Gastrocnemius medialis (tissue), 4 donors: ENCODE results near the gene CNTNAP1. TPM values are rescaled to one million over a fixed set of nuclear protein-coding genes. Genes with fewer than 3 reads are reported as not detected.

Experiments used
- ATAC-seq, 2 donors: fragments of 150-250 bp; one replicate each; pipeline ENCODE4 v1.9.1; 2016
- DNase-seq, 2 donors: peaks; one replicate each; pipeline ENCODE4 v3.0.0-alpha.2; 2019
- H3K27ac ChIP-seq, 4 donors: fragments of 200-600 bp; sonication (generic); 1 replicate in 1 of 4; 2 replicates in 3 of 4; pipeline ENCODE4 v1.5.1; 2016 to 2018; ENCODE audit warnings: mild to moderate bottlenecking in 2 of 4, moderate library complexity in 1 of 4
- H3K27me3 ChIP-seq, 3 donors: fragments of 200-600 bp; sonication (generic) in 2 of 3; 1 replicate in 1 of 3; 2 replicates in 2 of 3; pipeline versions ENCODE4 v1.5.1 to v1.6.0; 2016 to 2019; ENCODE audit warnings: mild to moderate bottlenecking in 1 of 3, moderate library complexity in 1 of 3
- H3K36me3 ChIP-seq, 2 donors: fragments of 200-600 bp; sonication (generic) in 1 of 2; one replicate each; pipeline ENCODE4 v1.5.1; 2017 to 2018
- H3K4me1 ChIP-seq, 2 donors: fragments of 200-600 bp; sonication (generic) in 1 of 2; one replicate each; pipeline ENCODE4 v1.5.1; 2016 to 2017; ENCODE audit warnings: mild to moderate bottlenecking in 2 of 2
- H3K4me3 ChIP-seq, 4 donors: fragments of 200-600 bp; sonication (generic) in 3 of 4; 1 replicate in 1 of 4; 2 replicates in 3 of 4; pipeline ENCODE4 v1.5.1; 2016 to 2019; ENCODE audit warnings: mild to moderate bottlenecking in 2 of 4
- H3K9me3 ChIP-seq, 3 donors: fragments of 200-600 bp; sonication (generic) in 2 of 3; 1 replicate in 1 of 3; 2 replicates in 2 of 3; pipeline ENCODE4 v1.5.1; 2016 to 2019
- POLR2A ChIP-seq, 2 donors: fragments of 450-650 bp; IDR thresholded peaks; one replicate each; pipeline ENCODE4 v1.6.1; 2017; ENCODE audit warnings: antibody characterized with exemption in 2 of 2, mild to moderate bottlenecking in 2 of 2, moderate library complexity in 2 of 2
- in situ Hi-C, 4 donors: fragments of 200-750 bp; cut with MboI; loops; one replicate each; pipeline versions ENCODE4 v1.15.0 to v1.8.0; 2017; ENCODE audit warnings: low sequenced_read_pairs in 4 of 4
- intact Hi-C: fragments of 100-400 bp; cut with DNase I; formaldehyde crosslinking; loops from one replicate; pipeline ENCODE4 v1.15.1; 2023; ENCODE audit warnings: low total_unique reads
- total RNA-seq, 4 donors: library from RNA; depleted of rRNA; stranded (reverse); fragments of >200 nt; gene quantifications; one replicate each; pipeline versions ENCODE4 v1.1.0 to v1.2.3, GENCODE V29; 2016
- TF ChIP-seq, protein P1 (sequence below), 5 experiments: fragments of 450-650 bp in 3 of 5; fragments of 200-600 bp in 2 of 5; sonication (generic) in 2 of 5; IDR thresholded peaks in 4 of 5; conservative IDR thresholded peaks in 1 of 5; 1 replicate in 4 of 5; 2 replicates in 1 of 5; pipeline ENCODE4 v1.5.1; 2016 to 2019; ENCODE audit warnings: antibody characterized with exemption in 5 of 5, mild to moderate bottlenecking in 3 of 5, moderate library complexity in 3 of 5

The CNTNAP1 gene
- total RNA-seq, 4 donors from 2014 or later: 0.22 to 0.41 (median 0.40) TPM

GRCh38 chr17:42686520-42687128 lies 4.3 kb downstream of the CNTNAP1 start:
- Histone ChIP-seq H3K4me1 (peaks cover 21 to 23% of the 10 kb centered on the region in 2 donors), H3K36me3 (no peaks in the 10 kb centered on the region), H3K4me3 (no peak overlapping the region), H3K9me3 (no peaks in the 10 kb centered on the region), H3K27ac (no peak overlapping the region), H3K27me3 (no peaks in the 10 kb centered on the region)
- in situ Hi-C loops: loop anchor here in 3 of 4 donors (10.0 to 25.0 kb wide), 2 partner anchors 99 to 102 kb away; partner anchors contain the start of gene PSMC3IP (in 2 of the 3)
- intact Hi-C loops: no loop called here
- ATAC-seq (no peak), DNase-seq (no peak)
- TF ChIP-seq, protein P1, sequence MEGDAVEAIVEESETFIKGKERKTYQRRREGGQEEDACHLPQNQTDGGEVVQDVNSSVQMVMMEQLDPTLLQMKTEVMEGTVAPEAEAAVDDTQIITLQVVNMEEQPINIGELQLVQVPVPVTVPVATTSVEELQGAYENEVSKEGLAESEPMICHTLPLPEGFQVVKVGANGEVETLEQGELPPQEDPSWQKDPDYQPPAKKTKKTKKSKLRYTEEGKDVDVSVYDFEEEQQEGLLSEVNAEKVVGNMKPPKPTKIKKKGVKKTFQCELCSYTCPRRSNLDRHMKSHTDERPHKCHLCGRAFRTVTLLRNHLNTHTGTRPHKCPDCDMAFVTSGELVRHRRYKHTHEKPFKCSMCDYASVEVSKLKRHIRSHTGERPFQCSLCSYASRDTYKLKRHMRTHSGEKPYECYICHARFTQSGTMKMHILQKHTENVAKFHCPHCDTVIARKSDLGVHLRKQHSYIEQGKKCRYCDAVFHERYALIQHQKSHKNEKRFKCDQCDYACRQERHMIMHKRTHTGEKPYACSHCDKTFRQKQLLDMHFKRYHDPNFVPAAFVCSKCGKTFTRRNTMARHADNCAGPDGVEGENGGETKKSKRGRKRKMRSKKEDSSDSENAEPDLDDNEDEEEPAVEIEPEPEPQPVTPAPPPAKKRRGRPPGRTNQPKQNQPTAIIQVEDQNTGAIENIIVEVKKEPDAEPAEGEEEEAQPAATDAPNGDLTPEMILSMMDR (IDR thresholded peaks at IDR 0.05 in 4 of 5, conservative IDR thresholded peaks at IDR 0.05 in 1 of 5): no peak

DNA sequence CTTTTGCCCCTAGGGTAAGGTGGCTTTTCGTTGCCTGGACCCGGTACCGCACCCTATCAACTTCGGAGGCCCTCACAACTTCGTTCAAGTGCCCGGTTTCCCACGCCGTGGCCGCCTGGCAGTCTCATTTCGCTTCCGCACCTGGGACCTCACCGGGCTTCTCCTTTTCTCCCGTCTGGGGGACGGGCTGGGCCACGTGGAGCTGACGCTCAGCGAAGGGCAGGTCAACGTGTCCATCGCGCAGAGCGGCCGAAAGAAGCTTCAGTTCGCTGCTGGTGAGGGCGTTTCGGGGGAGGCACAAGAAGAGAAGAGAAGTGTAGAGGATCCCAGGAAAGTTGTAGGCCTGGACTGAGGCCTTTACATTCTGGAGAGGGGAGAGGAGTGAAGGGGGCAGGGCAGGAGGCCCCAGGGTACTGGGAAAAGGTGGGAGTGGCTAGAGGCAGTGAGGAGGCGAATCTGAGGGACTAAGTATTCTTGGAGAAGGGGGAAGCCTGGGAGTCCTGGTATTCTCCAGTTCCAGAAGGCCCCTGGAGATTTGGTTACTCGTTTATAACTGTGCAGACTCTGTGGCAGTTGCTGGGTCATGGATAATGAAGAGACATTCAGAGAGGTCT lies 5.5 kb downstream of the CNTNAP1 start:
- no peak for ATAC-seq
- no peak for TF ChIP-seq POLR2A (IDR thresholded peaks at IDR 0.05)
- TF ChIP-seq, protein P1 (IDR thresholded peaks at IDR 0.05 in 4 of 5, conservative IDR thresholded peaks at IDR 0.05 in 1 of 5): no peak
- intact Hi-C loops (no loop called here), in situ Hi-C loops (loop anchor here in 3 of 4 donors (10.0 to 25.0 kb wide), 2 partner anchors 101 to 103 kb away; partner anchors contain the start of gene PSMC3IP (in 2 of the 3))
- Histone ChIP-seq H3K4me1 (peaks cover 11 to 15% of the 10 kb centered on the region in 2 donors), H3K4me3 (no peak overlapping the region), H3K36me3 (no peaks in the 10 kb centered on the region), H3K27ac (no peak overlapping the region), H3K27me3 (no peaks in the 10 kb centered on the region), H3K9me3 (no peaks in the 10 kb centered on the region)
- no peak for DNase-seq

DNA sequence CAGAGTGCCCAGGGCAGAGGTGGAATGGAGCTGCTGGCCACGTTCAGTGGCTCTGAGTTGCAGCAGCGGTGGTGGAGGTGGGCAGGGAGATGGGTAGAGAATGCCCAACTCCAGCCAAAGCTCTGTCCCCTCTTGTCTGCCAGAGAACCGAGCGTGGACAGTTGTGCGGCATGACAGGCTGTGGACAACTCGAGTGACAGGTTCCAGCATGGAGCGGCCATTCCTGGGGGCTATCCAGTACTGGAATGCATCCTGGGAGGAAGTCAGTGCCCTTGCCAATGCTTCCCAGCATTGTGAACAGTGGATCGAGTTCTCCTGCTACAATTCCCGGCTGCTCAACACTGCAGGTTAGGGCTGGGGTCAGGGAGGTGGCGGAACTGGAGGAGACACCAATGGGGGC lies 8.3 kb downstream of the CNTNAP1 start:
- in situ Hi-C loops: loop anchor here in 2 of 4 donors (25.0 kb wide), 1 partner anchor 103 kb away; the partner anchor contains the start of gene PSMC3IP (in 2 of the 2)
- intact Hi-C loops: no loop called here

DNA sequence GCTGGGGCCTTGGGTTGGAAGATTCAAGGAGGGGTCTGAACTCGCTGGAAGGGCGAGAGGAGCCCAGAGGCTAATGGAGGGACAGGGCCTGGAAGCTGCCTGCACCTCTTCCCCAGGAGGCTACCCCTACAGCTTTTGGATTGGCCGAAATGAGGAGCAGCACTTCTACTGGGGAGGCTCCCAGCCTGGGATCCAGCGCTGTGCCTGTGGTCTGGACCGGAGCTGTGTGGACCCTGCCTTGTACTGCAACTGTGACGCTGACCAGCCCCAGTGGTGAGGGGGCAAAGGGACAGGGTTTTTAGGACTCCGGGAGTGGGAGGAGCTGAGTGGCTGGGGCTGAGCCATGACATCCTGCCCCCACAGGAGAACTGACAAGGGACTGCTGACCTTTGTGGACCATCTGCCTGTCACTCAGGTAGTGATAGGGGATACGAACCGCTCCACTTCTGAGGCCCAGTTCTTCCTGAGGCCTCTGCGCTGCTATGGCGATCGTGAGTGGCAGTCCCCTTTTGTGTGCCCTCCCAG lies 8.8 kb downstream of the CNTNAP1 start:
- Histone ChIP-seq H3K4me1 (no peaks in the 10 kb centered on the region), H3K9me3 (no peaks in the 10 kb centered on the region), H3K36me3 (no peaks in the 10 kb centered on the region), H3K4me3 (no peak overlapping the region), H3K27me3 (no peaks in the 10 kb centered on the region), H3K27ac (no peak overlapping the region)
- DNase-seq: no peak
- no peak for ATAC-seq
- in situ Hi-C loops: loop anchor here in 2 of 4 donors (25.0 kb wide), 1 partner anchor 104 kb away; the partner anchor contains the start of gene PSMC3IP (in 2 of the 2)
- intact Hi-C loops: no loop called here
- TF ChIP-seq, protein P1 (IDR thresholded peaks at IDR 0.05 in 4 of 5, conservative IDR thresholded peaks at IDR 0.05 in 1 of 5): no peak
- no peak for TF ChIP-seq POLR2A (IDR thresholded peaks at IDR 0.05)

More for the DNA sequence above, 8.3 kb downstream of the CNTNAP1 start:
- no peak for ATAC-seq
- Histone ChIP-seq H3K36me3 (no peaks in the 10 kb centered on the region), H3K4me1 (no peaks in the 10 kb centered on the region), H3K27ac (no peak overlapping the region), H3K9me3 (no peaks in the 10 kb centered on the region), H3K27me3 (no peaks in the 10 kb centered on the region), H3K4me3 (no peak overlapping the region)
- no peak for TF ChIP-seq POLR2A (IDR thresholded peaks at IDR 0.05)
- TF ChIP-seq, protein P1 (IDR thresholded peaks at IDR 0.05 in 4 of 5, conservative IDR thresholded peaks at IDR 0.05 in 1 of 5): no peak
- DNase-seq: no peak
